IMR-90 (cell line): ENCODE results near the gene ELOA. TPM values are rescaled to one million over a fixed set of nuclear protein-coding genes. Genes with fewer than 3 reads are reported as not detected.

ENCODE experiments used
- ATAC-seq: fragments of 200-7000 bp; cut with Tn5 transposase; 2 replicates; pipeline ENCODE4 v1.9.1; 2020; ENCODE audit warnings: low read depth, mild to moderate bottlenecking, moderate library complexity
- BruUV-seq: library from RNA; stranded (reverse); fragments of 400-500 nt; replicated peaks from 2 replicates; lab custom pipeline; 2021; lab: Mats Ljungman, UMichigan
- CTCF ChIA-PET: fragments of 300-600 bp; formaldehyde crosslinking; extraction: SDS; loops from one replicate; lab custom pipeline; 2021; ENCODE audit warnings: antibody characterized with exemption; lab: Yijun Ruan, JAX
- POLR2A ChIA-PET: fragments of 300-600 bp; sonication (Branson Sonifier 250); formaldehyde crosslinking; loops from one replicate; lab custom pipeline; 2022; ENCODE audit warnings: antibody characterized with exemption; ENCODE audit not compliant: unreplicated experiment; lab: Charles Lee
- DNase-seq: peaks from one replicate; pipeline ENCODE4 v3.0.0; 2013
- H2AFZ ChIP-seq: replicated peaks from 2 replicates; pipeline ENCODE3; 2013; ENCODE audit warnings: low read length, mild to moderate bottlenecking; ENCODE audit not compliant: poor library complexity
- H2AK5ac ChIP-seq: 2 replicates; pipeline ENCODE4 v1.6.1; 2013; ENCODE audit warnings: low read depth, low read length, inconsistent platforms
- H2AK9ac ChIP-seq: replicated peaks from 2 replicates; pipeline ENCODE3; 2013; ENCODE audit warnings: mild to moderate bottlenecking, low read depth, low read length, moderate library complexity; ENCODE audit not compliant: poor library complexity
- H2BK120ac ChIP-seq: 2 replicates; pipeline ENCODE4 v1.6.1; 2013; ENCODE audit warnings: low read depth, low read length, inconsistent platforms
- H2BK15ac ChIP-seq: 3 replicates; pipeline ENCODE4 v1.6.1; 2013; ENCODE audit warnings: low read depth, low read length, inconsistent platforms
- H2BK20ac ChIP-seq: 2 replicates; pipeline ENCODE4 v1.6.1; 2013; ENCODE audit warnings: low read depth, mild to moderate bottlenecking, inconsistent platforms, low read length, moderate library complexity
- H2BK5ac ChIP-seq: 2 replicates; pipeline ENCODE4 v1.6.1; 2013; ENCODE audit warnings: mild to moderate bottlenecking, low read depth, low read length, inconsistent platforms; ENCODE audit not compliant: poor library complexity, severe bottlenecking
- H3K14ac ChIP-seq: replicated peaks from 2 replicates; pipeline ENCODE4 v1.6.1; 2013; ENCODE audit warnings: low read depth, low read length, inconsistent platforms
- H3K18ac ChIP-seq: 2 replicates; pipeline ENCODE4 v1.6.1; 2013; ENCODE audit warnings: low read depth, low read length, control low read depth
- H3K23ac ChIP-seq: 2 replicates; pipeline ENCODE4 v1.6.1; 2013; ENCODE audit warnings: low read depth, low read length, inconsistent platforms
- H3K27ac ChIP-seq: 2 replicates; pipeline ENCODE4 v1.5.1; 2013; ENCODE audit warnings: mild to moderate bottlenecking, control low read depth, low read length; ENCODE audit not compliant: insufficient read depth
- H3K27me3 ChIP-seq: 2 replicates; pipeline ENCODE4 v1.6.1; 2013; ENCODE audit warnings: low read length; ENCODE audit not compliant: control insufficient read depth, insufficient read depth
- H3K36me3 ChIP-seq: 2 replicates; pipeline ENCODE4 v1.6.1; 2013; ENCODE audit warnings: low read length, mixed read lengths; ENCODE audit not compliant: control insufficient read depth, insufficient read depth
- H3K4ac ChIP-seq: 2 replicates; pipeline ENCODE4 v1.6.1; 2013; ENCODE audit warnings: low read depth, low read length, inconsistent platforms
- H3K4me1 ChIP-seq: 2 replicates; pipeline ENCODE4 v1.6.1; 2013; ENCODE audit warnings: low read length, mixed read lengths; ENCODE audit not compliant: control insufficient read depth, insufficient read depth
- H3K4me2 ChIP-seq: 2 replicates; pipeline ENCODE4 v1.6.1; 2013; ENCODE audit warnings: low read depth, mild to moderate bottlenecking, control low read depth, low read length, moderate library complexity
- H3K4me3 ChIP-seq: 2 replicates; pipeline ENCODE4 v1.5.1; 2013; ENCODE audit warnings: low read depth, mild to moderate bottlenecking, control low read depth, low read length, moderate library complexity; ENCODE audit not compliant: insufficient read depth
- H3K56ac ChIP-seq: 2 replicates; pipeline ENCODE4 v1.6.1; 2013; ENCODE audit warnings: low read length, inconsistent platforms; ENCODE audit not compliant: insufficient read depth; ENCODE audit errors: extremely low read depth
- H3K79me1 ChIP-seq, 2 experiments: 2 replicates each; pipeline ENCODE4 v1.6.1; 2013; ENCODE audit warnings: low read length in 2 of 2, inconsistent platforms in 1 of 2, low read depth in 1 of 2
- H3K9ac ChIP-seq: 2 replicates; pipeline ENCODE4 v1.6.1; 2013; ENCODE audit warnings: low read depth, low read length, control low read depth
- H3K9me1 ChIP-seq: 2 replicates; pipeline ENCODE4 v1.6.1; 2013; ENCODE audit warnings: low read length, inconsistent platforms; ENCODE audit not compliant: insufficient read depth
- H3K9me3 ChIP-seq: 2 replicates; pipeline ENCODE4 v1.6.1; 2013; ENCODE audit warnings: low read length; ENCODE audit not compliant: control insufficient read depth, insufficient read depth
- H4K20me1 ChIP-seq: 2 replicates; pipeline ENCODE4 v1.6.1; 2013; ENCODE audit warnings: low read length, inconsistent platforms; ENCODE audit not compliant: insufficient read depth
- H4K5ac ChIP-seq: 2 replicates; pipeline ENCODE4 v1.6.1; 2013; ENCODE audit warnings: mild to moderate bottlenecking, low read depth, low read length, control low read depth
- H4K8ac ChIP-seq, 2 experiments: 2 replicates each; pipeline ENCODE4 v1.6.1; 2013; ENCODE audit warnings: low read depth in 2 of 2, low read length in 2 of 2, control low read depth in 1 of 2, inconsistent platforms in 1 of 2
- H4K91ac ChIP-seq: 2 replicates; pipeline ENCODE4 v1.6.1; 2013; ENCODE audit warnings: low read depth, low read length, inconsistent platforms; ENCODE audit not compliant: insufficient read depth
- BHLHE40 ChIP-seq: fragments of 150-350 bp; IDR thresholded peaks from 2 replicates; pipeline ENCODE4 v1.6.1; 2016; ENCODE audit warnings: mild to moderate bottlenecking, low read depth, low read length
- CHD1 ChIP-seq: IDR thresholded peaks from 2 replicates; pipeline ENCODE4 v1.6.1; 2012; ENCODE audit warnings: low read depth, low read length, improper control_type of control experiment
- FOS ChIP-seq: fragments of 150-350 bp; IDR thresholded peaks from 2 replicates; pipeline ENCODE4 v1.6.1; 2016; ENCODE audit warnings: low read depth, low read length
- MAFK ChIP-seq: IDR thresholded peaks from 2 replicates; pipeline ENCODE4 v1.6.1; 2012; ENCODE audit warnings: low read depth, low read length, improper control_type of control experiment
- MAZ ChIP-seq: IDR thresholded peaks from 2 replicates; pipeline ENCODE4 v1.6.1; 2012; ENCODE audit warnings: low read depth, mild to moderate bottlenecking, low read length, improper control_type of control experiment, moderate library complexity, borderline replicate concordance
- NFE2L2 ChIP-seq: fragments of 150-350 bp; IDR thresholded peaks from 2 replicates; pipeline ENCODE4 v1.6.1; 2016; ENCODE audit warnings: low read depth, mild to moderate bottlenecking, low read length
- POLR2A ChIP-seq: IDR thresholded peaks from 2 replicates; pipeline ENCODE4 v1.6.1; 2012; ENCODE audit warnings: mild to moderate bottlenecking, low read depth, low read length
- RAD21 ChIP-seq: IDR thresholded peaks from 2 replicates; pipeline ENCODE4 v1.6.1; 2012; ENCODE audit warnings: low read length, improper control_type of control experiment
- RCOR1 ChIP-seq: IDR thresholded peaks from 2 replicates; pipeline ENCODE4 v1.6.1; 2012; ENCODE audit warnings: mild to moderate bottlenecking, low read length, improper control_type of control experiment; ENCODE audit not compliant: insufficient replicate concordance
- RFX5 ChIP-seq: IDR thresholded peaks from 2 replicates; pipeline ENCODE4 v1.8.0; 2012; ENCODE audit warnings: low read depth, mild to moderate bottlenecking, low read length, moderate library complexity
- SMC3 ChIP-seq: fragments of 150-350 bp; IDR thresholded peaks from 2 replicates; pipeline ENCODE4 v1.6.1; 2016; ENCODE audit warnings: low read depth, mild to moderate bottlenecking, antibody characterized with exemption, low read length, moderate library complexity
- USF2 ChIP-seq: fragments of 150-350 bp; IDR thresholded peaks from 2 replicates; pipeline ENCODE4 v1.6.1; 2017; ENCODE audit warnings: mild to moderate bottlenecking, antibody characterized with exemption, low read length, low read depth
- WGBS, 2 experiments: methylation state at CpG; one replicate each; pipeline versions ENCODE4 v1.1.5 to v1.1.7; 2013; ENCODE audit warnings: missing lambda C conversion rate in 2 of 2; ENCODE audit not compliant: insufficient read length in 1 of 2; ENCODE audit errors: extremely low coverage in 2 of 2; 5-methylcytosine and 5-hydroxymethylcytosine counted together
- dilution Hi-C: fragments of 300-500 bp; cut with HindIII; formaldehyde crosslinking; loops from one replicate; pipeline ENCODE4 v1.14.3; 2018; ENCODE audit warnings: low sequenced_read_pairs; ENCODE audit not compliant: unreplicated experiment
- in situ Hi-C: fragments of 300-500 bp; cut with MboI; formaldehyde crosslinking; loops from 3 replicates; pipeline ENCODE4 v1.14.3; 2019; ENCODE audit warnings: low sequenced_read_pairs, inconsistent platforms, mixed read lengths
- intact Hi-C: fragments of 100-400 bp; cut with micrococcal nuclease; formaldehyde crosslinking; loops from 2 replicates; pipeline ENCODE4 v1.10.0; 2022
- polyA plus RNA-seq, 3 experiments: library from polyadenylated mRNA; depleted of rRNA; stranded (reverse); fragments of >200 nt; gene quantifications; 2 replicates each; pipeline ENCODE4 v1.2.3, GENCODE V29; 2012; ENCODE audit warnings: low replicate concordance in 1 of 3
- total RNA-seq: library from RNA; depleted of rRNA; stranded (reverse); fragments of >200 nt; gene quantifications from 2 replicates; pipeline ENCODE4 v1.2.3, GENCODE V29; 2012

The ELOA gene
- total and polyA plus RNA-seq, 2 of the 4 experiments (the other 2 are of a cell fraction): 22.9 to 40.7 TPM

- H2BK20ac ChIP-seq: no peak overlapping the region
- H3K27me3 ChIP-seq: no peaks in the 10 kb centered on the region
- H4K8ac ChIP-seq: no peak overlapping the region
- no peak overlapping the region for H2AK9ac ChIP-seq
- TF ChIP-seq FOS (no peak), SMC3 (no peak), NFE2L2 (no peak), RCOR1 (no peak), MAFK (no peak), RAD21 (no peak), USF2 (no peak), CHD1 (no peak), BHLHE40 (no peak), RFX5 (no peak), MAZ (no peak), POLR2A (no peak)
- H4K91ac ChIP-seq: no peak overlapping the region
- H3K4me2 ChIP-seq: no peak overlapping the region
- H4K20me1 ChIP-seq: peaks cover 26% of the 10 kb centered on the region
- ChIA-PET CTCF (interaction anchor here (0.7 kb wide), 1 partner anchor 106 kb away, joined by 3 read pairs; no protein-coding TSS in a partner anchor), POLR2A (no interaction called here)
- dilution Hi-C loops: no loop called here
- no peak overlapping the region for H3K23ac ChIP-seq
- no peak overlapping the region for H2BK15ac ChIP-seq
- H3K9me3 ChIP-seq: no peaks in the 10 kb centered on the region
- intact Hi-C loops: no loop called here
- no peak overlapping the region for H3K18ac ChIP-seq
- in situ Hi-C loops: loop anchor here (10.0 kb wide), 1 partner anchor 213 kb away; no protein-coding TSS in a partner anchor
- no peak overlapping the region for H4K5ac ChIP-seq
- H3K27ac ChIP-seq: no peak overlapping the region
- H3K4ac ChIP-seq: no peak overlapping the region
- no CpG with 5 or more reads among the region's 1 CpG for WGBS, 2 experiments
- no peak overlapping the region for H3K9ac ChIP-seq
- no peak for DNase-seq
- ATAC-seq: no peak
- H3K9me1 ChIP-seq: 0 out of 2 replicates have a peak, but pooled peaks cover 4% of the 10 kb centered on the region
- no peak overlapping the region for H2BK120ac ChIP-seq
- no peak overlapping the region for H2BK5ac ChIP-seq
- peaks cover 73% of the 10 kb centered on the region for H3K36me3 ChIP-seq
- no peak overlapping the region for H3K4me3 ChIP-seq
- H2AFZ ChIP-seq: no peak overlapping the region
- H2AK5ac ChIP-seq: no peak overlapping the region
- peaks cover 17 to 56% of the 10 kb centered on the region in 2 experiments for H3K79me1 ChIP-seq
- peaks cover 2% of the 10 kb centered on the region; the same call in 1 of the 2 replicates for H3K4me1 ChIP-seq
- H3K14ac ChIP-seq: no peak overlapping the region
- no TSS peak for BruUV-seq
- no peak overlapping the region for H3K56ac ChIP-seq
Measured at GRCh38 chr1:23757812-23758211, 14.5 kb downstream of the ELOA start.
